Measurements from ENCODE around the gene EFHD2. TPM values are rescaled to one million over a fixed set of nuclear protein-coding genes. Genes with fewer than 3 reads are reported as not detected.
"Not testable (repeated sequence)": the region's sequence is repeated elsewhere in the genome, so short reads cannot be mapped to it uniquely, and the experiment has no call there.

The EFHD2 gene
- total RNA-seq, 1 experiment from 2014 or later = 169 TPM

GRCh38 chr1:15410884-15411245 is 1.2 kb downstream of the EFHD2 start:
- no peak for DNase-seq (ENCODE audit: low read depth)

GRCh38 chr1:15411593-15412137 is 2.0 kb downstream of the EFHD2 start:
- no peak for DNase-seq (ENCODE audit: low read depth)

- no peak for DNase-seq (ENCODE audit: low read depth)
Measured at GRCh38 chr1:15412175-15412800, 2.6 kb downstream of the EFHD2 start.

GRCh38 chr1:15412843-15413242 is 3.2 kb downstream of the EFHD2 start:
- DNase-seq (ENCODE audit: low read depth) = no peak

- DNase-seq (ENCODE audit: low read depth) = no peak
Measured at GRCh38 chr1:15413563-15414444, 4.1 kb downstream of the EFHD2 start.

- no peak for DNase-seq (ENCODE audit: low read depth)
Measured at GRCh38 chr1:15414445-15414983, 4.8 kb downstream of the EFHD2 start.

GRCh38 chr1:15417059-15417934 is 7.6 kb downstream of the EFHD2 start:
- peak; percentile 93 for DNase-seq (ENCODE audit: low read depth)

- DNase-seq (ENCODE audit: low read depth) = no peak
Measured at GRCh38 chr1:15418806-15419515, 9.3 kb downstream of the EFHD2 start.

- DNase-seq (ENCODE audit: low read depth) = no peak
Measured at GRCh38 chr1:15420853-15421465, 11.3 kb downstream of the EFHD2 start.

- no peak for DNase-seq (ENCODE audit: low read depth)
Measured at GRCh38 chr1:15422871-15423270, 13.2 kb downstream of the EFHD2 start.

- no peak for DNase-seq (ENCODE audit: low read depth)
Measured at GRCh38 chr1:15423355-15424077, 13.8 kb downstream of the EFHD2 start.

- no peak for DNase-seq (ENCODE audit: low read depth)
Measured at GRCh38 chr1:15424146-15424667, 14.5 kb downstream of the EFHD2 start.

- DNase-seq (ENCODE audit: low read depth) = no peak
Measured at GRCh38 chr1:15424981-15425380, 15.3 kb downstream of the EFHD2 start.

GRCh38 chr1:15425521-15425920 is 15.8 kb downstream of the EFHD2 start:
- DNase-seq (ENCODE audit: low read depth) = no peak

- DNase-seq (ENCODE audit: low read depth) = no peak
Measured at GRCh38 chr1:15425958-15426357, 16.3 kb downstream of the EFHD2 start.

- no peak for DNase-seq (ENCODE audit: low read depth)
Measured at GRCh38 chr1:15426492-15427279, 17.0 kb downstream of the EFHD2 start.

GRCh38 chr1:15427280-15427666 is 17.6 kb downstream of the EFHD2 start:
- no peak for DNase-seq (ENCODE audit: low read depth)

GRCh38 chr1:15428252-15428651 is 18.6 kb downstream of the EFHD2 start:
- not testable (repeated sequence) for DNase-seq (ENCODE audit: low read depth)

Data from HT1080 (cell line).